Loucy (cell line): ENCODE results near the gene F3.

Experiments used
- H2AFZ ChIP-seq: fragments of 200-600 bp; sonication (generic); 2 replicates; pipeline ENCODE4 v1.6.0; 2016; ENCODE audit warnings: antibody characterized with exemption, mild to moderate bottlenecking, low read length, moderate library complexity
- H3F3A ChIP-seq: fragments of 200-600 bp; 2 replicates; pipeline ENCODE4 v1.6.0; 2016; ENCODE audit warnings: antibody characterized with exemption, low read depth, mild to moderate bottlenecking
- H3K27me3 ChIP-seq: fragments of 200-600 bp; sonication (generic); 2 replicates; pipeline ENCODE4 v1.6.1; 2014; ENCODE audit warnings: low read length, mild to moderate bottlenecking; ENCODE audit not compliant: insufficient read depth, poor library complexity, severe bottlenecking
- H3K36me3 ChIP-seq: fragments of 200-600 bp; sonication (generic); 2 replicates; pipeline ENCODE4 v1.6.1; 2016; ENCODE audit warnings: low read length; ENCODE audit not compliant: insufficient read depth
- H3K4me1 ChIP-seq: fragments of 200-600 bp; sonication (generic); 2 replicates; pipeline ENCODE4 v1.5.1; 2014; ENCODE audit warnings: low read length, mild to moderate bottlenecking; ENCODE audit not compliant: insufficient read depth, poor library complexity, severe bottlenecking
- H3K4me2 ChIP-seq: fragments of 200-600 bp; sonication (generic); 2 replicates; pipeline ENCODE4 v1.6.0; 2014; ENCODE audit warnings: antibody characterized with exemption, low read length, low read depth, mild to moderate bottlenecking; ENCODE audit not compliant: poor library complexity, severe bottlenecking
- H3K4me3 ChIP-seq: fragments of 200-600 bp; sonication (generic); 2 replicates; pipeline ENCODE4 v1.5.1; 2014; ENCODE audit warnings: low read length, mild to moderate bottlenecking, mixed read lengths; ENCODE audit not compliant: poor library complexity, severe bottlenecking
- H3K79me2 ChIP-seq: fragments of 200-600 bp; sonication (generic); 2 replicates; pipeline ENCODE4 v1.6.1; 2014; ENCODE audit warnings: low read length; ENCODE audit not compliant: insufficient read depth
- H3K9ac ChIP-seq: fragments of 200-600 bp; sonication (generic); 2 replicates; pipeline ENCODE4 v1.6.0; 2014; ENCODE audit warnings: mild to moderate bottlenecking, low read depth, low read length, moderate library complexity; ENCODE audit not compliant: poor library complexity, severe bottlenecking
- H3K9me2 ChIP-seq: fragments of 200-600 bp; sonication (generic); replicated peaks from 2 replicates; pipeline ENCODE4 v1.6.1; 2016; ENCODE audit warnings: low read depth, low read length, mixed read lengths
- H3K9me3 ChIP-seq: fragments of 200-600 bp; sonication (generic); 2 replicates; pipeline ENCODE4 v1.6.1; 2014; ENCODE audit warnings: mild to moderate bottlenecking, antibody characterized with exemption, low read length, low read depth; ENCODE audit not compliant: insufficient read depth
- H4K20me1 ChIP-seq: fragments of 200-600 bp; sonication (generic); 2 replicates; pipeline ENCODE4 v1.6.0; 2014; ENCODE audit warnings: antibody characterized with exemption, low read length, mild to moderate bottlenecking; ENCODE audit not compliant: insufficient read depth, poor library complexity, severe bottlenecking
- EZH2phosphoT487 ChIP-seq: fragments of 200-600 bp; IDR thresholded peaks from 2 replicates; pipeline ENCODE4 v1.6.1; 2018; ENCODE audit warnings: antibody characterized with exemption, mild to moderate bottlenecking, moderate library complexity, borderline replicate concordance
- TF ChIP-seq, protein P1 (sequence below): fragments of 200-600 bp; sonication (generic); conservative IDR thresholded peaks from 2 replicates; pipeline ENCODE4 v1.5.1; 2014; ENCODE audit warnings: mild to moderate bottlenecking, antibody characterized with exemption, low read length

Gene F3

DNA sequence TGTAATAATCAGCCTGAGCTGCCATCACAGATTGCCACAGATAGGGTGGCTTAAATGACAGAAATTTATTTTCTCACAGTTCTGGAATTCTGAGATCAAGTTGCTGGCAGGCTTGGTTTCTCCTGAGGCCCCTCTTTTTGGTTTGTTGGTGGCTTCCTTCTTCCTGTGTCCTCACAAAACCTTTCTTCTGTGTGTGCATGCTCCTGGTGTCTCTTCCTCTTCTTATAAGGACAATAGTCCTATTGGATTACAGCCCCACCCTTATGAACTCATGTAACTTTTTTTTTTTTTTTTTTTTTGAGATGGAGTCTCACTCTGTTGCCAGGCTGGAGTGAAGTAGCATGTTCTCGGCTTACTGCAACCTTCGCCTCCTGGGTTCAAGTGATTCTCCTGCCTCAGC, 41.0 kb upstream of the F3 start:
- TF ChIP-seq EZH2phosphoT487 = no peak
- TF ChIP-seq, protein P1, sequence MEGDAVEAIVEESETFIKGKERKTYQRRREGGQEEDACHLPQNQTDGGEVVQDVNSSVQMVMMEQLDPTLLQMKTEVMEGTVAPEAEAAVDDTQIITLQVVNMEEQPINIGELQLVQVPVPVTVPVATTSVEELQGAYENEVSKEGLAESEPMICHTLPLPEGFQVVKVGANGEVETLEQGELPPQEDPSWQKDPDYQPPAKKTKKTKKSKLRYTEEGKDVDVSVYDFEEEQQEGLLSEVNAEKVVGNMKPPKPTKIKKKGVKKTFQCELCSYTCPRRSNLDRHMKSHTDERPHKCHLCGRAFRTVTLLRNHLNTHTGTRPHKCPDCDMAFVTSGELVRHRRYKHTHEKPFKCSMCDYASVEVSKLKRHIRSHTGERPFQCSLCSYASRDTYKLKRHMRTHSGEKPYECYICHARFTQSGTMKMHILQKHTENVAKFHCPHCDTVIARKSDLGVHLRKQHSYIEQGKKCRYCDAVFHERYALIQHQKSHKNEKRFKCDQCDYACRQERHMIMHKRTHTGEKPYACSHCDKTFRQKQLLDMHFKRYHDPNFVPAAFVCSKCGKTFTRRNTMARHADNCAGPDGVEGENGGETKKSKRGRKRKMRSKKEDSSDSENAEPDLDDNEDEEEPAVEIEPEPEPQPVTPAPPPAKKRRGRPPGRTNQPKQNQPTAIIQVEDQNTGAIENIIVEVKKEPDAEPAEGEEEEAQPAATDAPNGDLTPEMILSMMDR = no peak
- H2AFZ ChIP-seq = no peak overlapping the region
- no peaks in the 10 kb centered on the region for H3K79me2 ChIP-seq
- H4K20me1 ChIP-seq = no peaks in the 10 kb centered on the region
- no peaks in the 10 kb centered on the region for H3F3A ChIP-seq
- no peaks in the 10 kb centered on the region for H3K9me2 ChIP-seq
- no peaks in the 10 kb centered on the region for H3K27me3 ChIP-seq
- H3K4me2 ChIP-seq = no peak overlapping the region
- H3K9me3 ChIP-seq = peaks cover 8% of the 10 kb centered on the region; the same call in 1 of the 2 replicates
- H3K4me3 ChIP-seq = no peak overlapping the region
- H3K9ac ChIP-seq = no peak overlapping the region
- no peaks in the 10 kb centered on the region for H3K36me3 ChIP-seq
- H3K4me1 ChIP-seq = no peaks in the 10 kb centered on the region

- no peak overlapping the region for H3K4me2 ChIP-seq
- TF ChIP-seq EZH2phosphoT487 = no peak
- TF ChIP-seq, protein P1 = no peak
- no peak overlapping the region for H3K4me3 ChIP-seq
- no peaks in the 10 kb centered on the region for H3F3A ChIP-seq
- no peak overlapping the region for H3K9ac ChIP-seq
- H3K4me1 ChIP-seq = no peaks in the 10 kb centered on the region
- peaks cover 8% of the 10 kb centered on the region; the same call in 1 of the 2 replicates for H3K9me3 ChIP-seq
- H3K36me3 ChIP-seq = no peaks in the 10 kb centered on the region
- no peaks in the 10 kb centered on the region for H3K27me3 ChIP-seq
- H4K20me1 ChIP-seq = no peaks in the 10 kb centered on the region
- H3K79me2 ChIP-seq = no peaks in the 10 kb centered on the region
- H3K9me2 ChIP-seq = no peaks in the 10 kb centered on the region
- no peak overlapping the region for H2AFZ ChIP-seq
These were observed 39.0 kb upstream of the F3 start for GRCh38 chr1:94580367-94581115.

DNA sequence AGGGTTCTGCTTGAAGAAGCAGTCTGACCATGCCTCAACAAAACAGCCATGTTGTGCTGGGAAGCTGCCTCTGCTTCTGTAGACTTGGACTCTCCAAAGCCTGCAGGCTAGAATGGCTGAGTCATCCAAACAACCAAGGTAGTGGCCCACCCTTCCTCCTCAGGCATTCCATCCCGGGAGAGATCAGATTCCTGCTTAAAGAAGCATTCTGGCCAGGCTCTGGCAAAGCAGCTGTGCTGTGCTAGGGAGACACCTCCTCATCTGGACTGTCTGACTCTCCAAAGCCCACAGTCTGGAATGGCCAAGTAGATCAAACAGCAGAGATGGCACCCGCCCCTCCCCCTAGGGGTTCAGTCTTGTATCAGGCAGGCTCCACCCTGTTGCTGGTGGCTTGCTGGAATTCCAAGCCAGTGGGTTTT, 38.3 kb upstream of the F3 start:
- TF ChIP-seq, protein P1 = no peak
- no peak for TF ChIP-seq EZH2phosphoT487
- Histone ChIP-seq H3K36me3 (no peaks in the 10 kb centered on the region), H2AFZ (no peak overlapping the region), H3K27me3 (no peaks in the 10 kb centered on the region), H4K20me1 (no peaks in the 10 kb centered on the region), H3K4me1 (no peaks in the 10 kb centered on the region), H3K9me2 (no peaks in the 10 kb centered on the region), H3K9me3 (peaks cover 8% of the 10 kb centered on the region; the same call in 1 of the 2 replicates), H3K4me2 (no peak overlapping the region), H3K79me2 (no peaks in the 10 kb centered on the region), H3F3A (no peaks in the 10 kb centered on the region), H3K9ac (no peak overlapping the region), H3K4me3 (no peak overlapping the region)
